ENCODE data around the gene CDH13.

The CDH13 gene

GRCh38 chr16:83136419-83136818 lies 509.6 kb downstream of the CDH13 start:
- DNase-seq, result no peak

GRCh38 chr16:83136924-83137323 lies 510.2 kb downstream of the CDH13 start:
- DNase-seq, result no peak

GRCh38 chr16:83137326-83137781 lies 510.6 kb downstream of the CDH13 start:
- no peak for DNase-seq

GRCh38 chr16:83137894-83138293 lies 511.1 kb downstream of the CDH13 start:
- DNase-seq, result no peak

GRCh38 chr16:83138512-83138911 lies 511.7 kb downstream of the CDH13 start:
- no peak for DNase-seq

GRCh38 chr16:83138976-83139690 lies 512.4 kb downstream of the CDH13 start:
- DNase-seq, result no peak

GRCh38 chr16:83143788-83144187 lies 517.0 kb downstream of the CDH13 start:
- DNase-seq, result no peak

GRCh38 chr16:83145297-83145696 lies 518.5 kb downstream of the CDH13 start:
- DNase-seq, result no peak

GRCh38 chr16:83147244-83147643 lies 520.5 kb downstream of the CDH13 start:
- DNase-seq, result no peak

GRCh38 chr16:83158320-83158957 lies 531.7 kb downstream of the CDH13 start:
- no peak for DNase-seq

- DNase-seq, result no peak
Observed at GRCh38 chr16:83159049-83159448, 532.3 kb downstream of the CDH13 start.

GRCh38 chr16:83160287-83161020 lies 533.7 kb downstream of the CDH13 start:
- DNase-seq, result no peak

GRCh38 chr16:83162791-83163190 lies 536.0 kb downstream of the CDH13 start:
- DNase-seq, result no peak

- DNase-seq, result no peak
Observed at GRCh38 chr16:83164816-83165215, 538.0 kb downstream of the CDH13 start.

GRCh38 chr16:83171396-83171795 lies 544.6 kb downstream of the CDH13 start:
- DNase-seq, result no peak

GRCh38 chr16:83174671-83175070 lies 547.9 kb downstream of the CDH13 start:
- DNase-seq, result no peak

- DNase-seq, result no peak
Observed at GRCh38 chr16:83176802-83177201, 550.0 kb downstream of the CDH13 start.

- no peak for DNase-seq
Observed at GRCh38 chr16:83185902-83186301, 559.1 kb downstream of the CDH13 start.

GRCh38 chr16:83187405-83187804 lies 560.6 kb downstream of the CDH13 start:
- no peak for DNase-seq

GRCh38 chr16:83196796-83197195 lies 570.0 kb downstream of the CDH13 start:
- no peak for DNase-seq

- DNase-seq, result no peak
Observed at GRCh38 chr16:83197450-83197849, 570.7 kb downstream of the CDH13 start.

- no peak for DNase-seq
Observed at GRCh38 chr16:83198977-83199376, 572.2 kb downstream of the CDH13 start.

- DNase-seq, result no peak
Observed at GRCh38 chr16:83200005-83200779, 573.4 kb downstream of the CDH13 start.

Measured in DMS 273 treated with DMSO at 0.1 percent for 48 hours (cell line).